ENCODE measurements around the gene DCUN1D2.

Gene DCUN1D2

DNA sequence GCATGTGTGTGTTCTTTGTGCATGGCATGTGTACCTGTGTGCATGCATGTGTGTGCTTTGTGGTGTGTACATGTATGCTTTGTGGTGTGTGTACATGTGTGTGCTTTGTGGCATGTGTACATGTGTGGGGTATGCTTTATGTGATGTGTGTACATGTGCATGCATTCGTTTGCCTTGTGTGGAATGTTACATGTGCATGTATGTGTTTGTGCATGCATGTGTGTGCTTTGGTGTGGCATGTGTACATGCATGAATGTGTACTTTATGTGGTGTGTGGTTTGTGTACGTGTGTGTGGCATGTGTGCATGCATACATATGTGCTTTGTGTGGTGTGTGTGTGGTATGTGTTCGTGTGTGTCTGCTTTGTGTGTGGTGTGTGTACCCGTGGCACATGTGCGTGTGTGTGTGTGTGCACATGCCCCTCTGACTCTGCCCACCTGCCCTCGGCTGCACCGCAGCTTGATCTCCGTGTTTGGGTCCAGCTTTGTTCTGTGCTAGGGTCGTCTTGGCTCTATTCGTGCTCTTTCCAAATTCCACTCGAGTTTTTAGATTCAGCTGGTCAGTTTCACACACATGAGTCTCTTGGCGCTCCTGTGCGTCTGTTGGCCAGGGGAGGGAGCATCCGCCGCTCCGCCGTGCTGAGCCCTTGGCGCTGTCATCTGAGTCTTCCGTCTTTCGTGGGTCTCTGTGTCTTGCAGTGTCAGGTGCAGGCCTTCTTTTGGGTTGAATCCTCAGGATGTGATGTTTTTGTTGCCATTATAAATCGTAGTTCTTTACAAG, 47.6 kb upstream of the DCUN1D2 start:
- Histone ChIP-seq H3K4me3 (ENCODE audit: low read depth, low read length) (peak overlapping the region; percentile 7), H3K27me3 (ENCODE audit: insufficient read depth, low read length) (no peaks in the 10 kb centered on the region), H2BK12ac (ENCODE audit: low read length) (no peak overlapping the region), H3K23ac (ENCODE audit: low read length) (no peak overlapping the region), H3K14ac (ENCODE audit: low read length) (no peak overlapping the region), H3K9me3 (ENCODE audit: insufficient read depth, low read depth, low read length) (peaks cover 13% of the 10 kb centered on the region), H2BK5ac (ENCODE audit: low read depth, low read length, poor library complexity) (no peak overlapping the region), H2AFZ (ENCODE audit: insufficient read depth, low read length, poor library complexity) (no peak overlapping the region), H2BK120ac (ENCODE audit: insufficient read depth, low read length, poor library complexity) (no peak overlapping the region), H3K79me2 (ENCODE audit: control insufficient read depth, insufficient read depth, low read length, poor library complexity) (peaks cover 5% of the 10 kb centered on the region), H3K4me1 (ENCODE audit: control insufficient read depth in 1 of 2, insufficient read depth in 2 of 2, low read length in 2 of 2) (peaks cover 5 to 8% of the 10 kb centered on the region in 2 experiments), H4K8ac (ENCODE audit: low read depth, low read length) (no peak overlapping the region), H3K79me1 (ENCODE audit: low read length) (peaks cover 7% of the 10 kb centered on the region), H3K18ac (ENCODE audit: low read length) (no peak overlapping the region), H2AK5ac (ENCODE audit: low read length) (no peak overlapping the region), H3K4me2 (ENCODE audit: low read length) (no peak overlapping the region), H3K27ac (ENCODE audit: low read depth, low read length) (no peak overlapping the region), H4K12ac (ENCODE audit: low read depth, low read length) (no peak overlapping the region), H3K9ac (ENCODE audit: low read length) (no peak overlapping the region), H3K36me3 (ENCODE audit: control insufficient read depth in 1 of 2, insufficient read depth in 2 of 2, low read length in 2 of 2) (peaks cover 32 to 45% of the 10 kb centered on the region in 2 experiments), H3K4ac (ENCODE audit: low read depth, low read length) (no peak overlapping the region), H4K91ac (ENCODE audit: low read depth, low read length) (no peak overlapping the region)
- no CpG with 5 or more reads among the region's 21 CpGs for WGBS (ENCODE audit: extremely low coverage, insufficient coverage, insufficient read length)
- no peak for DNase-seq

DNA sequence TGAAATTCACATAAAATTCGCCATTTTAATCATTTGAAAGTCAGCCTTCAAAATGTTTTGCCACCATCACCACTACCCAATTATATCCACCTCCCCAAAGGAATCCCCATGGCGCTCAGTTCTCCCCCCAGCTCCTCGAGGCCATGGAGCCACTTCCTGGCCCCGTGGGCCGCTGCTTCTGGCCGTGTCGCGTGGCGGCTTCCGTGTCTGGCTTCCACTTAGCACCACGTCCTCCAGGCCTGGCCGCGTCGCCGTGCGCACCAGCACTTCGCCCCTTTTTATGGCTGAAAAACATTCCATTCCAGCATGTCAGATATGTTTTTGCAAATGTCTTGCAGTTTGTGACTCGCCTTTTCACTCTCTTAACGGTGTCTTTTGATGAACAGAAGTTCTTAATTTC, 46.7 kb upstream of the DCUN1D2 start:
- no peak for DNase-seq
- Histone ChIP-seq H2BK120ac (ENCODE audit: insufficient read depth, low read length, poor library complexity) (no peak overlapping the region), H3K27me3 (ENCODE audit: insufficient read depth, low read length) (no peaks in the 10 kb centered on the region)

DNA sequence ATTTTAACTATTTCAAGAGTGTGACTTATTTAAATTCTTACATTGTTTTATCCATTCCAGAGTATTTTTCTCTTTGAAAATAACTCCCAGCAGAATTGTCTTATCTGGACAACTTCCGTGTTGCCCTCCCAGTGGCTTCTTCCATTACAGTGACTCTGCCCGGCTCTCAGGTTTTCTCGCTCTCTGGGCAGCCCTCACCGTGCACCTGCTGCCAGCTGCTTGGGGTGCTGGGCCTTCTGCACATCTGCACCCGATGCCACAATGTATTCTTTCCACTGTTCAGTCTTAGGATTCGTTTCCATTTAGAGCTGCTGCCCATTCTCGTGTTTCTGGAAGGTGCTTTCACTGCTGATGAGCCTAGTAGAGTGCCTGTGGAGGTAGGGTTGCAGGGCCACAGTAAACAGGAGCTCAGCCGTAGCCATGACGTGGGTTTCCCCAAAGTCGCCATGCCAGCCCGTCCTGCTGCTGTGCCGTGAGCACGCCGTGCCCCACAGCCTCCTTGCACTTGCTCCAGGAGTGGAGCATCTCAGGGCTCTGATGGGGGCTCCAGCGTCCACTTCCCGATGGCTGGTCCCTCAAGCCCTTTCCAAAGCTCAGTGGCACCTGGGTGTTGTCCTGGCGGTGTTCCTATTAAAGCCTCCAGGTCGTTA, 46.1 kb upstream of the DCUN1D2 start:
- no peak overlapping the region for H3K14ac ChIP-seq (ENCODE audit: low read length)
- H3K27ac ChIP-seq (ENCODE audit: low read depth, low read length) = no peak overlapping the region
- no CpG with 5 or more reads among the region's 18 CpGs for WGBS (ENCODE audit: extremely low coverage, insufficient coverage, insufficient read length)

More for the DNA sequence above, 46.7 kb upstream of the DCUN1D2 start:
- peaks cover 12 to 14% of the 10 kb centered on the region in 2 experiments for H3K4me1 ChIP-seq (ENCODE audit: control insufficient read depth in 1 of 2, insufficient read depth in 2 of 2, low read length in 2 of 2)
- H3K9me3 ChIP-seq (ENCODE audit: insufficient read depth, low read depth, low read length) = peaks cover 11% of the 10 kb centered on the region
- H2AFZ ChIP-seq (ENCODE audit: insufficient read depth, low read length, poor library complexity) = no peak overlapping the region
- no peak overlapping the region for H2BK5ac ChIP-seq (ENCODE audit: low read depth, low read length, poor library complexity)
- peak overlapping the region; percentile 50 for H2AK5ac ChIP-seq (ENCODE audit: low read length)
- no peak overlapping the region for H2BK12ac ChIP-seq (ENCODE audit: low read length)
- H3K36me3 ChIP-seq (ENCODE audit: control insufficient read depth in 1 of 2, insufficient read depth in 2 of 2, low read length in 2 of 2) = peaks cover 26 to 38% of the 10 kb centered on the region in 2 experiments
- no peak overlapping the region for H4K12ac ChIP-seq (ENCODE audit: low read depth, low read length)
- H4K8ac ChIP-seq (ENCODE audit: low read depth, low read length) = no peak overlapping the region
- peaks cover 14% of the 10 kb centered on the region for H3K79me1 ChIP-seq (ENCODE audit: low read length)
- no peak overlapping the region for H3K4ac ChIP-seq (ENCODE audit: low read depth, low read length)
- no CpG with 5 or more reads among the region's 19 CpGs for WGBS (ENCODE audit: extremely low coverage, insufficient coverage, insufficient read length)
- no peak overlapping the region for H3K4me2 ChIP-seq (ENCODE audit: low read length)
- no peak overlapping the region for H3K14ac ChIP-seq (ENCODE audit: low read length)
- peaks cover 10% of the 10 kb centered on the region for H3K79me2 ChIP-seq (ENCODE audit: control insufficient read depth, insufficient read depth, low read length, poor library complexity)
- no peak overlapping the region for H3K4me3 ChIP-seq (ENCODE audit: low read depth, low read length)
- no peak overlapping the region for H3K9ac ChIP-seq (ENCODE audit: low read length)
- H3K23ac ChIP-seq (ENCODE audit: low read length) = no peak overlapping the region
- no peak overlapping the region for H4K91ac ChIP-seq (ENCODE audit: low read depth, low read length)
- H3K18ac ChIP-seq (ENCODE audit: low read length) = peak overlapping the region; percentile 26
- H3K27ac ChIP-seq (ENCODE audit: low read depth, low read length) = no peak overlapping the region

DNA sequence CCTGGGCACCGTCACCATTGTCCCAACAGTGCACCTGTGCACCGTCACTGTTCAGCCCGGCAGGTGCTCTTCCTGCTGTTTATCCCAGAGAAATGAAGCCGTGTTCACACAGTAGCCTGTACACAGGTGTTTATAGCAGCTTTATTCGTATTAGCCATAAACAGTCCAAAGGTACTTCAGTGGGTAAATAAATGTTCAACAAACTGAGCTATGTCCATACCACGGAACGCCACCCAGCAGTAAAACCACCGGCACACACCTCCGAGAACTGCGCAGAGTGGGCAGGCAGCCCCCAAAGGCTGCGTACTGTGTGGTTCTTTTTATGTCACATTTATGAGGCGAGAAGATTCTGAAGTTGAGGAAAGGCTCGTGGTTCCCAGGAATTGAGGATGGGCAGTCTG, 44.9 kb upstream of the DCUN1D2 start:
- H3K4me2 ChIP-seq (ENCODE audit: low read length) = no peak overlapping the region
- peaks cover 8% of the 10 kb centered on the region for H3K9me3 ChIP-seq (ENCODE audit: insufficient read depth, low read depth, low read length)
- H3K27me3 ChIP-seq (ENCODE audit: insufficient read depth, low read length) = no peaks in the 10 kb centered on the region
- peak overlapping the region; percentile 44 for H2BK12ac ChIP-seq (ENCODE audit: low read length)
- no peak overlapping the region for H3K27ac ChIP-seq (ENCODE audit: low read depth, low read length)
- no peak overlapping the region for H2AK5ac ChIP-seq (ENCODE audit: low read length)
- DNase-seq = no peak
- H3K9ac ChIP-seq (ENCODE audit: low read length) = no peak overlapping the region
- no peak overlapping the region for H4K12ac ChIP-seq (ENCODE audit: low read depth, low read length)
- H2BK5ac ChIP-seq (ENCODE audit: low read depth, low read length, poor library complexity) = no peak overlapping the region
- H3K79me1 ChIP-seq (ENCODE audit: low read length) = peaks cover 27% of the 10 kb centered on the region
- H3K4ac ChIP-seq (ENCODE audit: low read depth, low read length) = no peak overlapping the region
- peak overlapping the region; percentile 21 for H4K91ac ChIP-seq (ENCODE audit: low read depth, low read length)
- H2AFZ ChIP-seq (ENCODE audit: insufficient read depth, low read length, poor library complexity) = no peak overlapping the region
- H3K4me3 ChIP-seq (ENCODE audit: low read depth, low read length) = no peak overlapping the region
- H3K79me2 ChIP-seq (ENCODE audit: control insufficient read depth, insufficient read depth, low read length, poor library complexity) = peaks cover 20% of the 10 kb centered on the region
- no peak overlapping the region for H3K23ac ChIP-seq (ENCODE audit: low read length)
- H3K36me3 ChIP-seq (ENCODE audit: control insufficient read depth in 1 of 2, insufficient read depth in 2 of 2, low read length in 2 of 2) = peaks cover 27 to 42% of the 10 kb centered on the region in 2 experiments
- peak overlapping the region; percentile 16 for H3K18ac ChIP-seq (ENCODE audit: low read length)
- no CpG with 5 or more reads among the region's 13 CpGs for WGBS (ENCODE audit: extremely low coverage, insufficient coverage, insufficient read length)
- H4K8ac ChIP-seq (ENCODE audit: low read depth, low read length) = no peak overlapping the region
- H3K4me1 ChIP-seq (ENCODE audit: control insufficient read depth in 1 of 2, insufficient read depth in 2 of 2, low read length in 2 of 2) = peaks cover 27 to 29% of the 10 kb centered on the region in 2 experiments
- H3K14ac ChIP-seq (ENCODE audit: low read length) = no peak overlapping the region
- H2BK120ac ChIP-seq (ENCODE audit: insufficient read depth, low read length, poor library complexity) = peak overlapping the region; percentile 35

More for the DNA sequence above, 46.1 kb upstream of the DCUN1D2 start:
- no peak for DNase-seq
- Histone ChIP-seq H3K79me2 (ENCODE audit: control insufficient read depth, insufficient read depth, low read length, poor library complexity) (peaks cover 13% of the 10 kb centered on the region), H3K23ac (ENCODE audit: low read length) (no peak overlapping the region), H2AK5ac (ENCODE audit: low read length) (no peak overlapping the region), H2BK12ac (ENCODE audit: low read length) (no peak overlapping the region), H3K27me3 (ENCODE audit: insufficient read depth, low read length) (no peaks in the 10 kb centered on the region), H4K8ac (ENCODE audit: low read depth, low read length) (no peak overlapping the region), H2AFZ (ENCODE audit: insufficient read depth, low read length, poor library complexity) (no peak overlapping the region), H2BK5ac (ENCODE audit: low read depth, low read length, poor library complexity) (no peak overlapping the region), H4K91ac (ENCODE audit: low read depth, low read length) (no peak overlapping the region), H3K9me3 (ENCODE audit: insufficient read depth, low read depth, low read length) (peaks cover 11% of the 10 kb centered on the region), H3K36me3 (ENCODE audit: control insufficient read depth in 1 of 2, insufficient read depth in 2 of 2, low read length in 2 of 2) (peaks cover 26 to 41% of the 10 kb centered on the region in 2 experiments), H3K9ac (ENCODE audit: low read length) (no peak overlapping the region), H3K4me2 (ENCODE audit: low read length) (no peak overlapping the region), H3K4me3 (ENCODE audit: low read depth, low read length) (no peak overlapping the region), H2BK120ac (ENCODE audit: insufficient read depth, low read length, poor library complexity) (no peak overlapping the region), H4K12ac (ENCODE audit: low read depth, low read length) (no peak overlapping the region), H3K18ac (ENCODE audit: low read length) (no peak overlapping the region), H3K4ac (ENCODE audit: low read depth, low read length) (no peak overlapping the region), H3K79me1 (ENCODE audit: low read length) (peaks cover 18% of the 10 kb centered on the region), H3K4me1 (ENCODE audit: control insufficient read depth in 1 of 2, insufficient read depth in 2 of 2, low read length in 2 of 2) (peaks cover 18 to 20% of the 10 kb centered on the region in 2 experiments)

Measured in trophoblast cell (in vitro differentiated cells and primary cell).